Measurements from ENCODE around the gene XIRP1. TPM values are rescaled to one million over a fixed set of nuclear protein-coding genes. Genes with fewer than 3 reads are reported as not detected.

XIRP1 gene
- total RNA-seq, 1 donor from 2014 or later: 0.08 TPM

GRCh38 chr3:39144748-39145380, 47.5 kb downstream of the XIRP1 start:
- no peaks in the 10 kb centered on the region for H3K27me3 ChIP-seq (ENCODE audit: control insufficient read depth, insufficient read depth, low read length)
- H3K4me3 ChIP-seq (ENCODE audit: low read depth, low read length): no peak overlapping the region
- no peak for DNase-seq (ENCODE audit: low read depth)
- TF ChIP-seq, protein P1, sequence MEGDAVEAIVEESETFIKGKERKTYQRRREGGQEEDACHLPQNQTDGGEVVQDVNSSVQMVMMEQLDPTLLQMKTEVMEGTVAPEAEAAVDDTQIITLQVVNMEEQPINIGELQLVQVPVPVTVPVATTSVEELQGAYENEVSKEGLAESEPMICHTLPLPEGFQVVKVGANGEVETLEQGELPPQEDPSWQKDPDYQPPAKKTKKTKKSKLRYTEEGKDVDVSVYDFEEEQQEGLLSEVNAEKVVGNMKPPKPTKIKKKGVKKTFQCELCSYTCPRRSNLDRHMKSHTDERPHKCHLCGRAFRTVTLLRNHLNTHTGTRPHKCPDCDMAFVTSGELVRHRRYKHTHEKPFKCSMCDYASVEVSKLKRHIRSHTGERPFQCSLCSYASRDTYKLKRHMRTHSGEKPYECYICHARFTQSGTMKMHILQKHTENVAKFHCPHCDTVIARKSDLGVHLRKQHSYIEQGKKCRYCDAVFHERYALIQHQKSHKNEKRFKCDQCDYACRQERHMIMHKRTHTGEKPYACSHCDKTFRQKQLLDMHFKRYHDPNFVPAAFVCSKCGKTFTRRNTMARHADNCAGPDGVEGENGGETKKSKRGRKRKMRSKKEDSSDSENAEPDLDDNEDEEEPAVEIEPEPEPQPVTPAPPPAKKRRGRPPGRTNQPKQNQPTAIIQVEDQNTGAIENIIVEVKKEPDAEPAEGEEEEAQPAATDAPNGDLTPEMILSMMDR (IDR thresholded peaks at IDR 0.05; ENCODE audit: insufficient read depth, low read length, poor library complexity, severe bottlenecking): no peak
- peaks cover 7% of the 10 kb centered on the region for H3K36me3 ChIP-seq (ENCODE audit: control insufficient read depth, insufficient read depth, low read length)

DNA sequence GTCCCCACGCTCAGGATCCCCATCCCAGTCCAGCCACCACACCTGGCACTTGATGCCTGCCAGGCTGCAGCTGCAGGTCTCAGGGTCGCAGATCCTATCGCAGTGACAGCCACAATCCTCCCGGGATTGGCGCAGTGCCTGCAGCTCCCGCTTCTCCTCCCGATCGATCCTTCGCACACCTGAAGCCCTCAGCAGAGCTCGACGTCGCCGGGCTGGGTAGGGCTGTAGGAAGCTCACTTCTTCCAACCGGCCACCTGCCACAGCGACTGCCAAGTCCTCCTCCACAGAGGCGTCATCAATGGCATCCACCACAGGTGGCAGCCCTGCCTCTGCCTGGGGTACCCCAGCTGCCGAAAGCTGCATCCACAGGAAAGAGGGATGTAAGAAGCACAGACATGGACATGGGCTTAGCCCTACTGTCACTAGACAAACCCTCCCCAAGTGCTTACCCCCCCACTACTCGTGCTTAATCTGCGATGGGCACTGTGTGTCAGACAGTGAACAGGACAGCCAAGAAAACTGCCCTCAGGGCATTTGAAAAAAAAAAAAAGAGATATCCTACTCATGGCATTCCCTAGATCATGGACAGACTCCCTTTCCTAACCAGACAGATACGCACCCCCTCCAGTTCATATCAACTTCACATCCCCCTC, 48.2 kb downstream of the XIRP1 start:
- Histone ChIP-seq H3K4me3 (ENCODE audit: low read depth, low read length) (no peak overlapping the region), H3K36me3 (ENCODE audit: control insufficient read depth, insufficient read depth, low read length) (peaks cover 7% of the 10 kb centered on the region), H3K27me3 (ENCODE audit: control insufficient read depth, insufficient read depth, low read length) (no peaks in the 10 kb centered on the region)
- TF ChIP-seq, protein P1 (IDR thresholded peaks at IDR 0.05; ENCODE audit: insufficient read depth, low read length, poor library complexity, severe bottlenecking): no peak
- no peak for DNase-seq (ENCODE audit: low read depth)

DNA sequence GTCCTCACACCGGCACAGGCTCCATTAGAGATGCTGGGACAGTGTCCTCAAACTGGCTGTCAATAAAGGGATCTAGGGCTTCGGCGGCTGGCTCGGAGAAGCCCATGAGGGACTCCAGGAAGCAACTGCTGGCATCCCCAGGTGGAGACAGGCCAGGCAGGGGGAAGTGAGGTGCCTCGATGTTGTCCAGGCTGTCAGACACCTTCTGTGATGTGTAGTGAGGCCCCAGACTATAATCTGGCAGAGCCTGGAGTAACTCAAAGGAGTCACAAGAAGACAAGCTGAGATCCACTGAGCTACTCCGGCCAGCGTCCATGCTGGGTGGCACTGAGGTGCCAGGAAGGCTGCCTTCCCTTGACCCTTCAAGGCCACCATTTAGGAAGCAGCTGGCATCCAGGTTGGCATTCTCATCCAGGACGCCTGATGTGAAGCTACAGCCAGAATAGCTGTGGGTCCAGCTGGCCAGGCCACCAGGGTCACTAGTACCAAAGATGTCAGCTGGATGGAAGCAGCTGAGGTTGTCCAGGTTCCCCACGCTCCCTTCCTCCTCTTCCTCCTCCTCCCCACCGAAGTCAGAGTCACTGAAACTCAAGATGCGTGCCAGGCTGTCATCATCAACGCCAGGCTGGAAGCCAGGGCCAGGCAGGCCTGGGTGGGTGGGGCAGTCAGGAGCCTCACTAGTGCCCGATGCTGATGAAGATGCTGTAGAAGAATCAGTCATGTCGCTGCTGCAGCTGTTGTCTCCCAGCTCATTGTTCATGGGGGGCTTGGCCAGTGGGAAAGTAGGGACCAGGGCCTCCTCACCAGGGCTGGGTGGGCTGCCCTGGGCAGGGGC, 49.1 kb downstream of the XIRP1 start:
- DNase-seq (ENCODE audit: low read depth): no peak
- no peak overlapping the region for H3K4me3 ChIP-seq (ENCODE audit: low read depth, low read length)
- TF ChIP-seq, protein P1 (IDR thresholded peaks at IDR 0.05; ENCODE audit: insufficient read depth, low read length, poor library complexity, severe bottlenecking): no peak
- H3K36me3 ChIP-seq (ENCODE audit: control insufficient read depth, insufficient read depth, low read length): peaks cover 7% of the 10 kb centered on the region
- no peaks in the 10 kb centered on the region for H3K27me3 ChIP-seq (ENCODE audit: control insufficient read depth, insufficient read depth, low read length)

- no peak for DNase-seq (ENCODE audit: low read depth)
- Histone ChIP-seq H3K4me3 (ENCODE audit: low read depth, low read length) (no peak overlapping the region), H3K27me3 (ENCODE audit: control insufficient read depth, insufficient read depth, low read length) (no peaks in the 10 kb centered on the region), H3K36me3 (ENCODE audit: control insufficient read depth, insufficient read depth, low read length) (peaks cover 7% of the 10 kb centered on the region)
- TF ChIP-seq, protein P1 (IDR thresholded peaks at IDR 0.05; ENCODE audit: insufficient read depth, low read length, poor library complexity, severe bottlenecking): no peak
These were observed 50.3 kb downstream of the XIRP1 start for GRCh38 chr3:39142067-39142466.

DNA sequence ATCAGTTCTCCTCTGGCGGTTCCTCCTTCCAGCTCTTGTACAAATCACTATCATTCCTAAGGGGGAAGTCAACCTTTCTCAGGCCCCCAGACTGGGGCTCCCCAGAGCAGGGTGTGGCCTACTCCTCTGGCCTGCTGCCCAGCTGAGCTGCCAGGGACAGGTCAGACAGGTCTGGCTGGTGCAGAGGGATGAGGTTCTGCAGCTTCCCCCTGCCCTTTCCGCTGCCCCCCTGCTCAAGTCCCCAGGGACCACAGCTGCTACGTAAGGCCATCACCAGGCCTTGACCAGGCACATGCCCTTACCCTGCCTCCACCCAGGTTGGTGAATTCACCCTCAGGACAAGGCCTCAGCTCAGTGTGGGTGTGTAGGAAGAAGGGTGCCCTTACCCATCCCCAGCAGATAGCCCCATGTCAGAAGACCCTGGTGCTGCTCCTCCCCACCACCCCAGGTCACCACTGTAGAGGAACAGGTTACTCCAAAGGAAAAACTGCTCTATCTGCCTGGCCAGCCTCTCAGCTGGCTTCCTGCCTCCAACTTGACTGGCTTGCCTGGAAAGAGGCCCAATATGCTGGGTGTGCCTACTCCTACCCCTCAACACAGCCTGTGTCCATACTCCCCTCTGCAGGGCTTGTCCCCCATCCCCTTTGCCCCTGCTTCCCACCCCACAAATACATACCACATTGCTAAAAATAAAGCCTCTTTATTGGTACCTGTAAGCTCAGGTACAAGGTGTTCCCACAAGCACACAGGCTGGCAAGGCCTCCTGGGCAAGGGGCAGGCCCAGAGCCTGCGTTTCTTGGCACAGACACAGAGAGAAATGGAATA, 51.0 kb downstream of the XIRP1 start:
- Histone ChIP-seq H3K36me3 (ENCODE audit: control insufficient read depth, insufficient read depth, low read length) (peaks cover 7% of the 10 kb centered on the region), H3K27me3 (ENCODE audit: control insufficient read depth, insufficient read depth, low read length) (no peaks in the 10 kb centered on the region), H3K4me3 (ENCODE audit: low read depth, low read length) (no peak overlapping the region)
- TF ChIP-seq, protein P1 (IDR thresholded peaks at IDR 0.05; ENCODE audit: insufficient read depth, low read length, poor library complexity, severe bottlenecking): no peak
- DNase-seq (ENCODE audit: low read depth): no peak

All from kidney epithelial cell (primary cell).